GM19395 (cell line): ENCODE measurements around the gene HEPACAM.
A peak's percentile ranks its signal among the peaks of the same experiment; 100 is the strongest.
"Not testable (repeated sequence)": the region's sequence is repeated elsewhere in the genome, so short reads cannot be mapped to it uniquely, and the experiment has no call there.

ENCODE experiments used
- ATAC-seq: cut with Tn5 transposase; IDR thresholded peaks from one replicate; pipeline ENCODE4 v1.9.1; 2021; ENCODE audit warnings: mild to moderate bottlenecking, moderate library complexity; ENCODE audit not compliant: unreplicated experiment

HEPACAM gene, protein sequence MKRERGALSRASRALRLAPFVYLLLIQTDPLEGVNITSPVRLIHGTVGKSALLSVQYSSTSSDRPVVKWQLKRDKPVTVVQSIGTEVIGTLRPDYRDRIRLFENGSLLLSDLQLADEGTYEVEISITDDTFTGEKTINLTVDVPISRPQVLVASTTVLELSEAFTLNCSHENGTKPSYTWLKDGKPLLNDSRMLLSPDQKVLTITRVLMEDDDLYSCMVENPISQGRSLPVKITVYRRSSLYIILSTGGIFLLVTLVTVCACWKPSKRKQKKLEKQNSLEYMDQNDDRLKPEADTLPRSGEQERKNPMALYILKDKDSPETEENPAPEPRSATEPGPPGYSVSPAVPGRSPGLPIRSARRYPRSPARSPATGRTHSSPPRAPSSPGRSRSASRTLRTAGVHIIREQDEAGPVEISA

DNA sequence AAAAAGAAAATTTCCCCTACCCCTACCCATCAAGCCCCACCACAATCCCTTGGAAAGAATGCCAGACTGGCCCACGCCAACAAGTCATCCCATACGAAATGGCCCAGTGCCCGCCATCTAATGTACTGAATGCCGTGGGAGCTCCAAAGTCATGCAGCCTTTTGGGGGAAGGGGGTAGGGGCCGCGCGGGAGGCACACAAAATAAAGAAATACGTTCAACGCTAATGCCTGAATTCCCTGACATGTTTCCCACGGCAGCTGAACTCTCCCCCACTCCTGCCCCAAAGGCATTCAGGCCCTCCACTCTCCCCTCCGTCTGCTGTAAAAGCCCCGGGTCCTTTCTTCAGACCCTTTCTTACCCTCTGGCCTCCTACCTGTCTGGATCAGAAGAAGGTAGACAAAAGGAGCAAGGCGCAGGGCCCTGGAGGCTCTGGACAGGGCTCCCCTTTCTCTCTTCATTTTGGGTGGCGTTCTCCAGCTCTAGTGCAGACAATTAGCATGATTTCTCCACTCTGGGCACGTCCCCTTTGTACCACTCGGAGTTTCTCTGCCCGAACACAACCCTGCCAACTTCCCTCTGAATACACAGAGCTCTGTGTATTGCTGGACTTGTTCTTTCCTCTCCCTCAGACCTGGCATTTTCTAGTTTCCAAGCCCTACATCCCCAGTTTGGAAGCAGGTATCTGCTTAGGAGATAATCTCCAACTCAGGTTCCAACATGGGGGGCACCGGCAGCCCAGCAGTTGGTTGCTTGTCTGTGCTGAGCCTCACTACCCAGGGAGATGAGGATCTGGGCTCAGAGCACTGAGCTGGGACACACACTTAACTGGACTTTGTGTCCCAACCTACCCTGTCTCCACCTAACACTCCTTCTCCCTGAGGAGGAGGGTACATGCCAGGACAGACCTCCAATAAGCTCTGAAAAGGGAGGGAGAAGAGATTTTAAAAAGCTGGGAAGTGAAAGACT is at the start of gene HEPACAM:
HEPACAM (minus strand) TSS at position 500 of the 967 bp plus-strand sequence; CDS start at position 459, 41 bp downstream.
- no peak for ATAC-seq

DNA sequence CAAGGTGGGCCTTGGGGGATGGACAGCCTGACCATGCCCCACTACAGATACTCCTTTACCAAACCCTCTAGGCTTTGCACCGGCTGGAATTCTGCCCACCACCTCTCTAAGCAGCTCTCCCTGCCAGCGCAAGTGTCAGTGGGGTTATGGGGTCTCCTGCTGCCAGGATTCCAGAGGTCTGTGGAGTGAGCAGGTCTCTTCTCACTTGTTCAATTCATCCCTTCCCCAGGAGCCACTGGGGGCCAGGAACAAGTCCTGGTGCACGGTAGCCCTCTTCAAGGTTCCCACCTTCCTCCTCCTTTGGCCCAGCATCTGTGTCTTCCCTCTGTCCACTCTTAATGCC is 48.6 kb upstream of the HEPACAM start:
- no peak for ATAC-seq

DNA sequence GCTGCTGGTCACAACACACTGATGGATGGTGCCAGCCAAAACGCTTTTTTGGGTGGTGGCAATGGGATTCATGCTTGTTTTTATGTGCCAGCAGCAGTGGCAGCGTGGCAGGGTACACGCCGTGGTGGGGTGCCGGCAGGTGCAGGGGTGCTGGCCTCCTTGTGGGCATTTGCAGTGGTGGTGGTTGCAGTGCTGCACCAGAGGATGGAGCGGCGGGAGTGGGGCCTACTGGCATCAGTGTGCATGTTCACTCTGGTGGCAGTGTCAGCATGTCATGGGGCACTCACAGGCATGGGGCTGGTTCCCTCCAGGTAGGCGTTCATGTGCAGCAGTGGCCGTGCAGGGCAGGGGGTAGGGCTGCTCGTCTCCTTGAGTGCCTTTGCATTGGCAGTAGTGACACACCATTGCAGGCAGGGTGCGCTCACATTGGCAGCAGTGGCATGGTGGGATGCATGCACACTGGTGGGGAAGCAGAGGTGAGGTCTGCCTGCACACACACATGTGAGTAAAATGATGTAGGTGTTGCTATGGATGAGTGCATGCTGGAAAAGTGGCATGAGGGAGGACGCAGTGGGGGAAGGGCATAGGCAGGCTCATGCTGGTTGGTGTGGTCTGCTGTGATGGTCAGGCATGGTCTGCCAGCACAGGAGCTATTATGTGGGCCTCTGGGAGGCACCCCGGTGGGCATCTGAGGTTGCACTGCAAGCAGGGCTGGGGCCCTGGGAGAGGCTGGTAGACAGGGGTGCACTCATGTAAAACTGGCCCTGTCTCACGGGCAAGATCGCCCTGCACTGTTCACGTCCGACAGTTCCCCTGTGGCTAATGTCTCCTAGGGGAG is 48.0 kb upstream of the HEPACAM start:
- no peak for ATAC-seq

DNA sequence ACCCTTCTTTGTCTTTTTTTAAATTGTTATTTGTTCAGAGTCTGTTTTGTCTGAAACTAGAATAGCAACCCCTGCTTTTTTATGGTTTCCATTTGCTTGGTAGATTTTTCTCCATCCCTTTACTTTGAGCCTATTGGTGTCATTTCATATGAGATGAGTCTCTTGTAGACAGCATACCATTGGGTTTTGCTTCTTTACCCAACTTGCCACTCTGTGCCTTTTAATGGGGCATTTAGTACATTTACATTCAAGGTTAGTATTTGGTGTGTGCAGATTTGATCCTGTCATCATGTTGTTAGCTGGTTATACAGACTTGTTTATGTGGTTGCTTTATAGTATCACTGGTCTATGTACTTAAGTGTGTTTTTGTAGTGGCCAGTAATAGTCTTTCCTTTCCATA is 46.2 kb upstream of the HEPACAM start:
- ATAC-seq: no peak

DNA sequence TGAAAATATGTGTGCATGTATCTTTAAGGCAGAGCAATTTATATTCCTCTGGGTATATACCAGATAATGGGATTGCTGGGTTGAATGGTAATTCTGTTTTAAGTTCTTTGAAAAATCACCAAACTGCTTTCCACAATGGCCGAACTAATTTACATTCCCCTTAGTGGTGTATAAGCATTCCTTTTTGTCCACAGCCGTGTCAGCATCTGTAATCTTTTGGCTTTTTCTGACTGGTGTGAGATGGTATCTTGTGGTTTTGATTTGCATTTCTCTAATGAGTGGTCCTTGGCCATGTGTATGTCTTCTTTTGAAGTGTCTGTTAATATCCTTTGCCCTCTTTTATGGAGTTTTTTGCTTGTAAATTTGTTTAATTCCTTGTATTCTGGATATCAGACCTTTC is 42.5 kb upstream of the HEPACAM start:
- ATAC-seq: no peak

DNA sequence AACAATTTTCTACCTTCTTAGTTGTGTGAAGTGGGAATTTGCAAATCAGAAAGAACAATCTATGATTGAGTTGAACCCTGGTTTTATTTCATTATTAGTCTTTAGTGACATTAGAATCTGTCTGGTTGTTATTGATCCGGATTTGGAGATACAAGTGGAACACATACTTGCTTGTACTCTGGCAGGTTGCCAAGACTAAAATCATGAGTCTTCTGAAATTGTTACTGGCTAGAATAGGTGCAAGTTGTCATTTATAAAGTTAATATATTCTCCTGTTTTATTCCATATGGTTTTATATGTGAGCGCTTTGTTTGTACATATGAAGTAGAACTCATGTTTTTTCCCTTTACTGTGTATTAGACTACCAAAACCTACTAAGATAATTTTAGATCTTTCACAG is 41.2 kb upstream of the HEPACAM start:
- no peak for ATAC-seq

DNA sequence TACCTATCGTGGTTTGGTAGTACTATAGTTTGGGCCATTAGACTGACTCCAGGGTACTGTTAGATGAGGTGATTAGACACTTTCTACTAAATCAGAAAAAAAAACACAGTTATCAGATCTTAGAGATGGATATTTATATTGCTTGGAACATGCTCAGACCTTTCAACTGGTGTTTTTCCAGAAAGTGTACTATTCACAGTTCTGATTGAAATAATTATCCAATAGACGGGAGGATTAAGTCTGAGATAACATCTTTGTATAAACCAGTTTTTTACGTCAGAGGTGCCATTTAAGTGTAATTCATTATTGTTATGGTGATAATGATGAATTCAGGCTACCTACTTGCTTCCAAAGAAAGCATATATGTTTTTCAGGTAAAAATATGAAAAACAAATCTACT is 40.7 kb upstream of the HEPACAM start:
- ATAC-seq: no peak

DNA sequence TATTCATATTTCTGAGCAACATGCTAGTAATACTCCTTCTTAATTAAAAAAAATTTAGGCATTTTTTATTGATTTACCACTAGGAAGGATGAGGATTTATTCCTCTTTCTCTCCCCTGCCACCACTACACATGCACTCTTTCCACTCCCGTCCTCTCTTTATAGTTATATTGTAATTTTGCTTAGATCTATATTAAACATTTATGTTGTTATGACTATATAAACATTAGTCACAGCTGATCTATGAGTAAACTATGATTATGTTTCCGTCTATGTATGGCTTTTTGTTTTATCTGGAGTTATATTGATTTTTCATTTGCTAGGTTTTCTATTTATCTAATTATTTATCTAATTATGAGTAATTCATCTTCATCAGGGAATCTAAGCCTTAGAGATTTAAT is 36.0 kb upstream of the HEPACAM start:
- no peak for ATAC-seq

DNA sequence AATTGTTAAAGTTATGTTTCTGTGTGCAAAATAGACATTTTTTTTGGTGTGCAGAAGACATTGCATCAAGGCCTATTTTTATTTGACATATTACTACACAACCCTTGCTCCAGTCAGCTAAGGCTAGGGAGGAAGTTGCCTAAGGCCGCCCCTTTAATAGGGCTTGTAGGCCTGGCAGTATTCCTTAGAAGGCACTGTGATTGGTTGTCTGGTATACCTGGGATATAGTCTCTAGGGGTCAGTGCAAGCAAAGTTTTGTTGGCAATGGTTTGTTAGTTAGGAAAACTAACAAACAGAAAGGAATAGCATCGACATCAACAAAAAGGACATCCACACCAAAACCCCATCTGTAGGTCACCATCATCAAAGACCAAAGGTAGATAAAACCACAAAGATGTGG is 35.1 kb upstream of the HEPACAM start:
- ATAC-seq: no peak

DNA sequence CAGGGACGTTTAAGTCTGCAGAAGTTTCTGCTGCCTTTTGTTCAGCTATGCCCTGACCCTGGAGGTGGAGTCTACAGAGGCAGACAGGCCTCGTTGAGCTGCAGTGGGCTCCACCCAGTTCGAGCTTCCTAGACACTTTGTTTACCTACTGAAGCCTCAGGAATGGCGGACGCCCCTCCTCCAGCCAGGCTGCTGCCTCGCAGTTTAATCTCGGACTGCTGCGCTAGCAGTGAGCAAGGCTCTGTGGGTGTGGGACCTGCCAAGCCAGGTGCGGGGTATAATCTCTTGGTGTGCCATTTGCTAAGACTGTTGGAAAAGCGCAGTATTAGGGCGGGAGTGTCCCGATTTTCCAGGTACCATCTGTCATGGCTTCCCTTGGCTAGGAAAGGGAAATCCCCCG is 32.4 kb upstream of the HEPACAM start:
- not testable (repeated sequence) for ATAC-seq

DNA sequence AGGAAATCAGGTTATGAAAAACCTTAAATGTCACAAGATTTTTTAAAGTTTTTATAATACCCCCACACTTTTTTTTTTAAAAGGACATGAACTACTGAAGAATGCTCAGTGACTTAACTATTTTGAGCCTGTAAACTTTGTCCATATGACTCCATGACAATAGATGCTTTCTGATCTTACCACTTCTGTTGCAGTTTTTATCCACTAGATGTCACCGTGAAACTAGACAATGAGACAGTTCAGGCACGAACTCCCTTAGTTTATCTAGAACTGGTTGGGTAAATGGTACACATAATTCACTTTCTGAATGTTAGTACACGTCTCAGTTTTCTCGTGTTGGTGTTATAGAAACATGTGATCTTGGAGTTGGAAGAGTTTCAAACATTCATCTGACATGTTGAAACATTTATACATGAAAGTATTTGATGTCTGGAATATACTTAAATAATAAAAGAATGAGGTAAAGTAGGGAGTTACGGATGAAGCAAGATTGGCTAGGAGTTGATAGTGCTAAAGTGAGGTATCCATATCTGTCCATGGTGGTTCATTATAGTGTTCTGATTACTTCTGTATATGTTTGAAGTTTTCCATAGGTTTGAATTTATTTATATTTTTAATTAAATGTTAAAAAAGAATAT is 26.2 kb upstream of the HEPACAM start:
- peak; percentile 98 for ATAC-seq

DNA sequence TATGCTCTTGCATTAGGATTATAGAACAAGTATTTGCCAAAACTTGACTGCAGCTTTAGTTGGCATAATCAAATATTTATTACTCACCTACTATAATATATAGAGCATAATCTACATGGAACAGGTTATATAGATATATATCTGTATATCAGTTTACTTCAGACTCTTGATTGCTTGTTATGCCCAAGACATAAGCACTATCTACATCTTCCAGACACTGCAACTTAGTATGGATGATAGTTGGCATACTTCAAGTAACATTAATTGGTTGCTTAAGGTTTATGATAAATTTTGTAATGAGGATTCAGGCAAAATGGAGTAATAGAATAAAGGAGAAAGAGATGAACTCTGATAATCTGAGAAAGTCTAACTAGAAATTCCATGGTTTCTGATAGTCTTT is 19.2 kb upstream of the HEPACAM start:
- ATAC-seq: no peak

DNA sequence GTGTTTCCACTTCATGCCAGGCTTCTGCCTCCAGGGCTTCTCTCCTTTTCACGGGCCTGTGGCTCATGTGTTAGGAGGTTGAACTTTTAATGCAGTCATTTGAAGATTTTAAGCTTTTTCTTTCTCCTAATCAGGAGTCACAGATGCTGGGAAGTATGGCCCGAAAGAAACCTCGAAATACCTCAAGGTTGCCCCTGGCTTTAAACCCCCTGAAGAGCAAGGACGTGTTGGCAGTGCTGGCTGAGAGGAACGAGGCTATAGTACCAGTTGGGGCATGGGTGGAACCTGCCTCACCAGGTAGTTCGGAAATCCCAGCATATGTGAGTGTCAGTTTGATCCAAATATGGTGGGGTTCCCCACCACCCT is 18.7 kb upstream of the HEPACAM start:
- ATAC-seq: no peak

DNA sequence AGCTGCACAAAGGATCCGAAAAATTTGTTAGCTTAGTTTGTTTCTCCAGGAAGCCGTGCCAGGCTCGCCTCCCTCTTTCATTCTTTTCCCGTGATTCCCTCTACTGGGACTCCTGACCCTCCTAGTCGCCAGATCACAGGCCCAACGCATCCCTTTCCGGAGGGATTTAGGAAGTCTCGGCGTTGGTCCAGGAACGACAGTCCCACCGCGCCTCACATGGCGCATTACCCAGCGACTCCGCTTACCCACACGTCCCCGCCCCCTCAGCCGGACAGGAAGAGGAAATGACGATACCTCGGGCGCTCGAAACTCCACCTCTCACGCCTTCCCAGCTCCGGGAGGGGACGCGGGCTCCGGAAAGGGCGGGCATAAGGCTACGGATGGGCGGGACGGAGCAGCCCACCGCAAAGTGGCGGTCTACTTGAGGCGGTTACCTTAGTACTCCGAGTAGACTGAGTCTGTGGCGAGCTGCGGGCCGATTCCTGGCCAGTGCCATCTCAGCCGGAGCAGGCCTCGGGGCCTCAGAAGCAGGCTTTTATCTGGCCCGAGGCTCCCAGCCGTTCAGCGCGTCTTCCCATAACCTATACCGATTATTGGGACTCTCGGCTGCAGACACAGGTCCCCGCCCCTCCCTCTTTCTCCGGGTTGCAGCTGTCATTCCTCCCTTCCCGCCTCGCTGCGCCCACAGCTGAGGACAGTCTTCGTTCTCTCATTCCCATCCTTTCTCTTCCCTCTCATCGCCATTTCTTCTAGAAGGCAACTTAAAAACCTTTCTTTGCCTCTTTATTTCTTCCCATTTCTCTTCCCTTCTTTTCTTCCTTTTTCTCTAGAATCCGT is 18.1 kb upstream of the HEPACAM start, which contains the start of gene CCDC15:
CCDC15 (plus strand) TSS at position 450 of the 837 bp plus-strand sequence. CDS start 531 bp downstream, outside the sequence.
- peak; percentile 99 for ATAC-seq

DNA sequence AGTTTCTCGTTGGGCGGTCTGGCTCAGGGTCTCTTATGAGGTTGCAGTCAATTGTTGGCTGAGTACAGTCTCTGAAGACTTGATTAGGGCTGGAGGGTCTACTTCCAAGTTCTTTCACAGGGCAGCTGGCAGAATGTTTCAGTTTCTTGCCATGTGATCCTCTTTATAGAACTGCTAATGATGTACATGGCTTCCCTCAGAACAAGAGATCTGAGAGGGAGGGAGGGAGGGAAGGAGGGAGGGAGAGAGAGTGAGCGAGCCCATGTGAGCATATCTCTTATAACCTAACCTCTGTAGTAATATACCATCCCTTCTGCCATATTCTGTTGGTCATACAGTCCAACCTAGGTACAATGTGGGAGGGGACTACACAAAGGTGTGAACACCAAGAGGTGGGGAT is 15.5 kb upstream of the HEPACAM start:
- no peak for ATAC-seq

DNA sequence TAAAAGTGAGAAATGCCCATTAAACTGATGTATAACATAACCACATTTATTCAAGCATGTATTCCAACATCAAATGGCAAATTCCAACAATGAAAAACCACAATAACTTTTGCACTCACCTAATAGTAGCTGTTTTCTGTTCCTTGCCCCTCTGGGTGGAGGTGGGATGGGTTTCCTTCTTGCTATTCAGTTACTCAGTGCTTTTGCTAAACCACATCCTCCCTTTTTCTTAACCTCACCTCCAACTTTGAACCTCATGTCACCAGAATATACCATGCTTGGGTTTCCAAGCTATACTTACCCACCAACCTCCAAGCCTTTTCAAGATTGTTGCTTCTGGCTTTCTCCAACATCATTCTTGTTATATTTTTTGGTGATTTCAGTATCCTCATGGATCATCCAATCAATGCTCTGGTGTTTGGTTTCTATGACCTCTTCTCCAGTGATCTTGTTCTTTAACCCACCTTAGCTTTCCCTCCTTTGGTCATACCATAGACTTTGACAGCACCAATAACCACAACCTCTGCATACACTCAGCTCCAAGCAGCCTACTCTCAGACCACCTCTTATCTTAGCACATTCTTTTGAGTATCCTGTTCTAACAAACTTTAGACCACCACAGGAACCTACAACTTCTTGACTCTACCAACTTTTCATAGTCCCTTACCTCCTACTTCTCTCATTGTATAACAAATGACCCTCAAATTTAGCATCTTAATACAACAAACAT is 14.9 kb upstream of the HEPACAM start:
- ATAC-seq: no peak

DNA sequence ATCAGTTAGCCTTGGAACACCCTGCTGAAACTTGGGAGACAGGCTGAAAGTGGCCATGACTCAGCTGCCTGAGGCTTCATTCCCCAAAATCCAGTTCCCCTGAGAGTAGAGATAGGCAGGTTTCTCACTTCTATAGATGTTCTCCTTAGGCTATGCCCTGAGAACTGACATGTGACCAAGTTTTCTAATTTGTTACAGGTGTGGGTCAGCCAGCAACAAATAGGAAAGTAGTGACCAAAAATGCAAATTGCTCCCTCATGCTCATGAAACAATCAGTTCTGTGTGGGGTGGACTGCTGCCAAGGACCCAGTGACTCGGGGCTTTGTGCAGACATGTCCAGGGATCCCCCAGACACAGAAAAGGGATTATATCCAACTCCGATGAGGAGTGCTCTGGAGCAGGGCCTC is 10.9 kb upstream of the HEPACAM start:
- no peak for ATAC-seq

DNA sequence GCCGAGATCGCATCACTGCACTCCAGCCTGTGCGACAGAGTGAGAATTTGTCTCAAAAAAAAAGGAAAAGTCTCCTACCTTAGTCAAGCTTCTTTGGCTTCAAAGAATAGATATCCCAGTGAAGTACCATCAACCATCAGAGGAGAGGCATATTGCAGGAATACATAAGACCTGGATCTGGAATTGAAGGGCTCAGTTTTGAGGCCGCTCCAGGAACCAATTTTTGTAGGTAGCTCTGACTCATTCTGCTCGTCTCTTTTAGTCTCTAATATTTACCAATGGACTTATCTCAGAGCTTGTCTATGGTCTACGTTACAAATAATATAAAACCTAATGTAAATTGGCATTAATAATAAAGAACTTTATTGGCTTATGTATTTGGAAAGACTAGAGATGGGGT is 10.0 kb upstream of the HEPACAM start:
- no peak for ATAC-seq

DNA sequence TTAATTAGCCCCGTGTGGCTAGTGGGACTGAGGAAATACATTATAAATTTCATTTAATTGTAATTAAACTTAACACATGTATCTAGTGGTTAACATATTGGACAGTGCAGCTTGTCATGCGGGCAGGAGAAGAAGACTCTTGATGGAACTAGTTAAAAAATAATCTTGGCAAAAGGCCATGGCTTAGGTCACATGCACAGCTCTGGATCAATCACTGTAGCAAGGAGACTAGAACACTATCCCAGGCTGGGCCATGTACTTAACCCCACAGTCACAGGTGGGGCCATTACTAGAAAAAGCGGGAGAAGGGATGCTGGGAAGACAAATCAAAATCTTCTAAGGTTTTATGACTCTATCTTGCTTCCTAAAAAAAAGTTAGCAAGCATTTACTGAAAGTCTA is 8.7 kb upstream of the HEPACAM start:
- no peak for ATAC-seq
